ENCODE results near the gene KCNJ16. TPM values are rescaled to one million over a fixed set of nuclear protein-coding genes. Genes with fewer than 3 reads are reported as not detected.

Gene KCNJ16
- total RNA-seq, 1 donor from 2014 or later: not detected

- Histone ChIP-seq H3K27me3 (ENCODE audit: control insufficient read depth, insufficient read depth, low read length) (no peaks in the 10 kb centered on the region), H3K36me3 (ENCODE audit: control insufficient read depth, insufficient read depth, low read length) (no peaks in the 10 kb centered on the region), H3K4me3 (ENCODE audit: low read depth, low read length) (no peak overlapping the region)
- TF ChIP-seq, protein P1, sequence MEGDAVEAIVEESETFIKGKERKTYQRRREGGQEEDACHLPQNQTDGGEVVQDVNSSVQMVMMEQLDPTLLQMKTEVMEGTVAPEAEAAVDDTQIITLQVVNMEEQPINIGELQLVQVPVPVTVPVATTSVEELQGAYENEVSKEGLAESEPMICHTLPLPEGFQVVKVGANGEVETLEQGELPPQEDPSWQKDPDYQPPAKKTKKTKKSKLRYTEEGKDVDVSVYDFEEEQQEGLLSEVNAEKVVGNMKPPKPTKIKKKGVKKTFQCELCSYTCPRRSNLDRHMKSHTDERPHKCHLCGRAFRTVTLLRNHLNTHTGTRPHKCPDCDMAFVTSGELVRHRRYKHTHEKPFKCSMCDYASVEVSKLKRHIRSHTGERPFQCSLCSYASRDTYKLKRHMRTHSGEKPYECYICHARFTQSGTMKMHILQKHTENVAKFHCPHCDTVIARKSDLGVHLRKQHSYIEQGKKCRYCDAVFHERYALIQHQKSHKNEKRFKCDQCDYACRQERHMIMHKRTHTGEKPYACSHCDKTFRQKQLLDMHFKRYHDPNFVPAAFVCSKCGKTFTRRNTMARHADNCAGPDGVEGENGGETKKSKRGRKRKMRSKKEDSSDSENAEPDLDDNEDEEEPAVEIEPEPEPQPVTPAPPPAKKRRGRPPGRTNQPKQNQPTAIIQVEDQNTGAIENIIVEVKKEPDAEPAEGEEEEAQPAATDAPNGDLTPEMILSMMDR (IDR thresholded peaks at IDR 0.05; ENCODE audit: insufficient read depth, low read length, severe bottlenecking): no peak
- DNase-seq (ENCODE audit: low read depth) (no peak), FAIRE-seq (no peak)
These were observed 40.1 kb downstream of the KCNJ16 start for GRCh38 chr17:70115126-70115525.

DNA sequence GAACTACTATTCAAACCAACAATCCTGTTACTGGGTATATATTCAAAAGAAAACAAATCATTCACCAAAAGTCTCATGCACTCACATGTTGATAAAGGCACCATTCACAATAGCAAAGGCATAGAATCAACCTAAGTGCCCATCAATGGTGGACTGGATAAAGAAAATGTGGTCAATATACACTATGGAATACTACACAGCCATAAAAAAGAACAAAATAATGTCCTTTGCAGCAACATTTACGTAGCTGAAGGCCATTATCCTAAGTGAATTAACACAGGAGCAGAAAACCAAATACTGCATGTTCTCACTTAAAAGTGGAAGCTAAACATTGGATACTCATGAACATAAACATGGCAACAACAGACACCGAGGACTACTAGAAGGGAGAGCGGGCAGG is 41.9 kb downstream of the KCNJ16 start:
- H3K4me3 ChIP-seq (ENCODE audit: low read depth, low read length): no peak overlapping the region
- no peak for DNase-seq (ENCODE audit: low read depth)
- H3K27me3 ChIP-seq (ENCODE audit: control insufficient read depth, insufficient read depth, low read length): no peaks in the 10 kb centered on the region
- TF ChIP-seq, protein P1 (IDR thresholded peaks at IDR 0.05; ENCODE audit: insufficient read depth, low read length, severe bottlenecking): no peak
- no peaks in the 10 kb centered on the region for H3K36me3 ChIP-seq (ENCODE audit: control insufficient read depth, insufficient read depth, low read length)
- FAIRE-seq: no peak

DNA sequence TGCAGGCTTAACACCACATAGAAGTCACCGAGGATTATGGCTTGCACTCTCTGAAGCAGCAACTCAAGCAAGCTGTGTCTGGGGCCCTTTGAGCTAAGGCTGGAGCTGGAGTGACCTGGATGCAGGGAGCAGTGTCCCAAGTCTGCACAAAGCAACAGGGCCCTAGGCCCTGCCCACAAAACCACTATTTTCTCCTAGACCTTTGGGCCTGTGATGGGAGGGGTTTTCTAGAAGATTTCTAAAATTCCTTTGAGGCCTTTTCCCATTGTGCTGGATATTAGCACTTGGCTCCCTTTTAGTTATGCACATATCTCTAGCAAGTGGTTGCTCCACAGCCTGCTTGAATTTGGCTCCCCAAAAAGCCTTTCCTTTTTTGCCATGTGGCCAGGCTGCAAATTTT is 44.5 kb downstream of the KCNJ16 start:
- TF ChIP-seq, protein P1 (IDR thresholded peaks at IDR 0.05; ENCODE audit: insufficient read depth, low read length, severe bottlenecking): no peak
- Histone ChIP-seq H3K4me3 (ENCODE audit: low read depth, low read length) (no peak overlapping the region), H3K27me3 (ENCODE audit: control insufficient read depth, insufficient read depth, low read length) (no peaks in the 10 kb centered on the region), H3K36me3 (ENCODE audit: control insufficient read depth, insufficient read depth, low read length) (no peaks in the 10 kb centered on the region)
- DNase-seq (ENCODE audit: low read depth): no peak
- no peak for FAIRE-seq

- TF ChIP-seq, protein P1 (IDR thresholded peaks at IDR 0.05; ENCODE audit: insufficient read depth, low read length, severe bottlenecking): no peak
These were observed 45.0 kb downstream of the KCNJ16 start for GRCh38 chr17:70119983-70120382.

GRCh38 chr17:70120425-70120824 is 45.4 kb downstream of the KCNJ16 start:
- FAIRE-seq (peak; percentile 18), DNase-seq (ENCODE audit: low read depth) (no peak)
- H3K27me3 ChIP-seq (ENCODE audit: control insufficient read depth, insufficient read depth, low read length): no peaks in the 10 kb centered on the region
- H3K4me3 ChIP-seq (ENCODE audit: low read depth, low read length): no peak overlapping the region
- H3K36me3 ChIP-seq (ENCODE audit: control insufficient read depth, insufficient read depth, low read length): no peaks in the 10 kb centered on the region
- TF ChIP-seq, protein P1 (IDR thresholded peaks at IDR 0.05; ENCODE audit: insufficient read depth, low read length, severe bottlenecking): no peak

More at GRCh38 chr17:70119983-70120382, 45.0 kb downstream of the KCNJ16 start:
- FAIRE-seq (peak; percentile 72), DNase-seq (ENCODE audit: low read depth) (peak; percentile 22)
- Histone ChIP-seq H3K36me3 (ENCODE audit: control insufficient read depth, insufficient read depth, low read length) (no peaks in the 10 kb centered on the region), H3K4me3 (ENCODE audit: low read depth, low read length) (no peak overlapping the region), H3K27me3 (ENCODE audit: control insufficient read depth, insufficient read depth, low read length) (no peaks in the 10 kb centered on the region)

DNA sequence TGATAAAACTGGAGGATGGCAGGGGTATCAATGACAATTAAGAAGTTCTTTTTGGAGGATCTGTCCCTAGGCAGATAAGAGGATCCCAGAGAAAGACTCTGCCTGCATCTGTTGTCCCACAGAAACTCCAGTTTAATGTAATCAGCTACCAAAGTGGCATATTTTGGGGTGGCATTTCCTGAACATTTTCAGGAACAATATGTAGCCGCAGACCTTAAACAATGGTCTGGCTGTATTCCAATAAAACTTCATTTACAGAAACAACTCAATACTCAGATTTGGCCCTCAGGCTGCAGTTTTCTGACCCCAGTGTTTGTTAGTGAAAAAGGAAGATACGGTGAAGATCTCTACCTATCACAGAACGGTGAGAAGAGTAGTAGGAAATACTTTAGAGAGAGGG is 46.1 kb downstream of the KCNJ16 start:
- Histone ChIP-seq H3K27me3 (ENCODE audit: control insufficient read depth, insufficient read depth, low read length) (no peaks in the 10 kb centered on the region), H3K4me3 (ENCODE audit: low read depth, low read length) (no peak overlapping the region), H3K36me3 (ENCODE audit: control insufficient read depth, insufficient read depth, low read length) (no peaks in the 10 kb centered on the region)
- TF ChIP-seq, protein P1 (IDR thresholded peaks at IDR 0.05; ENCODE audit: insufficient read depth, low read length, severe bottlenecking): no peak
- FAIRE-seq (no peak), DNase-seq (ENCODE audit: low read depth) (no peak)
